ENCODE measurements around the gene PFN4.

PFN4 gene

GRCh38 chr2:24076849-24077534 is 46.1 kb downstream of the PFN4 start:
- DNase-seq, result no peak

GRCh38 chr2:24075915-24076848 is 47.0 kb downstream of the PFN4 start, which contains the start of gene SF3B6:
Gene SF3B6, minus strand, starts transcription at chr2:24076326. Its CDS starts 97 bp downstream, at chr2:24076229.
- DNase-seq, result peak; percentile 97

GRCh38 chr2:24075259-24075658 is 47.9 kb downstream of the PFN4 start:
- DNase-seq, result no peak

GRCh38 chr2:24073816-24074215 is 49.3 kb downstream of the PFN4 start:
- DNase-seq, result no peak

GRCh38 chr2:24072259-24072658 is 50.9 kb downstream of the PFN4 start:
- no peak for DNase-seq

- DNase-seq, result no peak
Observed at GRCh38 chr2:24065341-24065740, 57.8 kb downstream of the PFN4 start.

Measured in NCI-H2227 treated with DMSO at 0.1 percent for 48 hours (cell line).